Measurements from ENCODE around the gene POLG.
A peak's percentile ranks its signal among the peaks of the same experiment; 100 is the strongest.

The POLG gene

DNA sequence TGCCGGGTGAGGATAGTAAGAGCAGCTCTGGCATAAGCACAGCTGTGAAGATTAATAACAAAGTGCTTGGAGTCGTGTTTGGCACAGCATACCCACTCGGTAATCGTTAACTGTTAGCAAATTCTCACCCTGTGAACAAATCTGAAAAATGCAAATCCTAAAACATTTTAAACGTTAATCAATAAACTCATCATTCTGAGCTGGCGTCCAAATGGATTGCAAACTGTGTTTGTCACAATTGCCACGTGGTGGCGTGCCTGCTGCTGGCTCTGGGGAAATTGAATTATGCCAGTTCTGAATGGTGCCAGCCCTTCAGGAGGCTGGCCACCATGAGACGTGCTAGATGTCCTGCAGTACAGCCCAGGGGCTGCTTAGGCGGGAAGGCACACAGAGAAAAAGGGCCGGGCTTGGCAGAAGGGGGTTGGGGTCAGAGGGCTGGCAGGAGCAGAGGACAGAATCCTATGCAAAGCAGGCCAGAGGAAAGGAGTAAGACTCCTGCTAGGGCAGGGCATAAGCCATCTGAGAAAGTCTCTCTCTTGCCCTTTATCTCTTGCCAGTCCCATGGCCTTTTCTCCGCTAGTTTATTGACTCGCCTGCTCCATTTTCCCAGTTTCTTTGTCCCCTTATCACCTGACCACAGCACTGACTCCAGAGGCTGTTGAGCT is 22.1 kb upstream of the POLG start:
- peak; percentile 16 for DNase-seq

DNA sequence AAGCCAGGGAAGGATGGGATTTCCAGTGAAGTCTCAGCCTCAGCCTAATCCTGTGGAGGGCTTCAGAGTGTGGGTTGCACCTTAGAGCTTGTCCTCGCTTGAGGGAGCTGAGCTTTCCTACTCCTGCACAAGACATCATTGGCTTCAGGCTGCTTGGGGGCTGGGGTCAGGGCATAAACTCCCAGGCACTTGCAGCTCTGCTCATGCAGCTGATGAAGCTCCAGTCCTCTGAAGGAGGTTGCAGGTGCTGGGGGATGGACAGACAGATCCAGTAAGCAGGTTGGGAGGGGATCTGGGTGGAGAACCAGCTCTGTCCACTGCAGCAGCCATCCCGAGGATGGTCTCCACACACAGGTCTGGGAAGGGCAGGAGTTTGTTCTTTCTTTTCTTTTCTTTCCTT is 19.4 kb upstream of the POLG start:
- no peak for DNase-seq

DNA sequence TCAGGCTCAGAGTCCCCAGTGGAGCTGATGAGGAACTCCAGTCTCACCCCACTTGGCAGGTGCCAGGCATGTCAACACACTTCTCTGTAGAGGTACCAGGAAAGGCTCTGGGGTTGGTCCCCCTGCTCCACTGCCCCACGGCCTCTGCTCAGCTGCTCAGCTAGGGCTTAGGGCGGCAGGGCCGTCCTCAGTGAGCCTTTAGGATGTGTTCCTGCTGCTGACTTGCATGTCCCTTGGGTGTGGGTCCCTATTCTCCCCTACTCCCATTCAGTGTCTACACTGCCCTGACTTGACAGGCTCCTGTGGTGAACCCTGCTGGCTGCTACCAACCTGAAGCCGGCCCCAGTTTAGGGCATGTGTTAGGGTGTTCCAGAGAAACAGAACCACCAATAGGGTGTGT is 17.9 kb upstream of the POLG start:
- DNase-seq = no peak

DNA sequence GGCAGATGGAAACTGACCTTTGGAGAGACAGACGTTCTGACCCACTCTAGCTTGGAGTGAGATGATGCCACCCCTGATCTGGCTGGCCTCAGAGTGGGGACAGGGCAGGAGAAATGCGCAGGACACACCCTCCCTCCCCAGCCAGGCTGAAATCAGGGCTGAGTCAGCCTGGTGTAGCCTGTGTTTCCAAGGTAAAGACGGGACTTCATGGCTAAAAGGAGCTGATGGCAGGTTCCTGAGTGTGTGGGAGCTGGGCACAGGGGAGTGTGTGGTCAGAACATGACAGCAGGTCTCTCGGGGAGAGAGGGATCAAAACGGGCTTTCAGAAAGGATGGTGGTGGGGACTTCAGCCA is 14.6 kb upstream of the POLG start:
- DNase-seq = no peak

DNA sequence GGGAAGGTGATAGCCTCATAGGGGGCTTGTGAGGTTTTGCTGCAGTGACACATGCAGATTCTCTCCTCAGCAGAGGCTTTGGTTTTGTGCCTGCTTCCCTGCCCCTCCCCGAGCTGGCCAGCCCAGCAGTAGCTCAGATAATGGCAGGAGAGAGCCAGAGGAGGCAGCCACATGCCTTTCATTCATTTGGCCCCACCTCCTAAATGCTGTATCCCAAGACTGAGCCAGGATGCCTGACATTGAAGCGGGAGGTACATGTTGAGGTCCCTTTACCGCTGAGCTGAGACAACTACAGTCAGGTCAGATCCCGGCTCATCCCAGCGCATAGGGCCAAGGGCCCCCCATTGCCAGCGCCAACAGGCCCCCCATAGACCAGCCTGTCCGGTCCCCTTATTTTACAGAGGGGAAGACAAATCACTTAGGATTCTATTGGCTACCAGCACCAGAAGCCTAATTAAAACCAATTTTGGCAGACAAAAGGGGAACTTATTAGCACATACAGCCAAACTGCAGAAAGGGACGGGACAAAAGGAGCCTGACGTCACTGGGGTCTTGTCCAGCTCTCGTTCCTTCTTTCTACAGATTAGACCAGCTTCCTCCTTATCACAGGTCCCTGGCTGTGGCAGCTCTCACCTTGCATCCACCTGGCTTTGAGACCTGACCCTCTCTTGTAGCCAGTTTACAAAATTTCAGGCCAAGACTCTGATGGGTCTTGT is 12.1 kb upstream of the POLG start:
- no peak for DNase-seq

DNA sequence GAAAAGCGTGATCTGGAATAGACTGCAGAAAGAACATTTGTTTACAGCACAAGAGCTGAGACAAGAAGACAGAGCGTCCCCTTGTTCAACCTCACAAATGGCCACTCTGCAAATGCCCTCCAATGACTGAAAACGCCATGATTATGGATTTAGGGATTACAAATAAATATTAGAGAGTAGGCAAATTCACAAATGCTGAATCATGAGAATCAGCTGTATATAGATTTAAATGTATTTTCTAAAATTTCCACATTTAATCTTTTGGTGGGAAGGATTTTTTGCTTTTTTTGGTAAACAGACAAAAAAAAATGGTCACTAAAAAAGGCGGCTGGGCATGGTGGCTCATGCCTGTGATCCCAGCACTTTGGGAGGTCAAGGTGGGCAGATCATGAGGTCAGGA is 10.6 kb upstream of the POLG start:
- no peak for DNase-seq

DNA sequence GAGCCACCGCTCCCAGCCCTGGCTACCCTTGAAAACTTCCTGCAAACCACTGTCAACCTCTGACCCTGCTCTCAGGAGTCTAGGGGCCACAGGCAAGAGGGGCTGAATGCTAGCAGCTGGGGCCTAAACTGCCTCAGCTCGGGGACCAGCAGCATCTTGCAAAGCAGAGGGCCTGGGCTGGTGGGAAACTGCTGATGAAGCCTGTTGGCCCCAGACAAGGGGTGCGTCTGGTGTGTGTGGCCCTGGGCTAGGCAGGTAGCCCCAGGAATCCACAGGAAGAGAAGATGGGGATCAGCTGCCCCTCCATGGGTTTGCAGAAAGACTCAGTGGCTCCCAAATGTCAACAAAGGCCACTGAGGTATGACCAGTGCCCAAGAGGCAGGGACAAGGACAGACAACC is 8.2 kb upstream of the POLG start:
- no peak for DNase-seq

DNA sequence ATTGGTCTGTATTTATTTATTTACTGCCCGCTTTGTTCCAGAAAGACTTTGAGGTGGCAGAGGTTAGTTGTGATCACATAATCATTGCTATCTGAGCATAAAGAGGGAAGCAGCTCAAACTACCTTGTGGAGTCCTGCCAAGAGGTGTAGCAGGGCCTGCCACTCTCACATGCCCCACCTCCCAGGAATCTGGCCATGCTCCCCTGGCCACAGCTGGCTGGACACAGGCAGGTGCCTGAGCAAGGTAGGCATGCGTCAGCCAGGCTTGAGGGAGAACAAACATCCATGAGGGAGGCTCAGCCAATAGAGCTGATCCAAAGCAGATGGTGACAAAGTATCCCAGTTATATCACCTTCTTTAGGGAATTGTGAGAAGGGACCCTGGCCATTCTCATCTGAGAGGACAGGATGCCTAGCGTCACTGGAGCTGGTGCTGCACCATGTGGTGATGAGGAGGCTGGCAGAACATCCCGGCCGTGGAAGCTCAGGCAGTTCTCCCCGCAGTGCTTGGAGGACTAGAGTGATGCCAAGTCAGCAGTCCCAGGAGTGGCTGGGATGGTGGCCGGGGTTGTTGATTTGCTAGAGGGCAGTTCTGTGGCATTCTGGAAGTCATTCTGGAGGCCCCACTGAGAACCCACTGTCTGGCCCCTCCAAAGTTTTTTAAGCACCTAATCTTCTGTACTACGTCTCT is 6.8 kb upstream of the POLG start:
- no peak for DNase-seq

DNA sequence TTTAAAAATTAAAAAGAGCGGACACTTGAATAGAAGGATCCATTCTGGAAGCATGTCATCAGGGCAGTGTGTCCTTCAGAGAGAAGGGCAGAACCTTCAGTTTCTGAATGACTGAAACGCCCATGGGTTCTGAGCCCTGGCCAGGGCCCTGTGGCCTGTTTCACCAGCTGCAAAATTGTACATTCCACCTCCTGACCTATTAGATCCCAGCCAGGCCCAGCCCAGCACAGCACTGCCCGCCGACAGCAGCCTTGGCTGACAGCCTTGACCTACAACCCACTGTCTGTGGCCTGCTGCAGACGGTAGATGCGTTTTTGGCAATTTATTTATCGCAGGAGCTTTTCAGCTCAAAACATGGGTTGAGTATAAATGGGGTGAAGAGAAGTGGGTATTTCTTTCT is 5.9 kb upstream of the POLG start:
- no peak for DNase-seq

DNA sequence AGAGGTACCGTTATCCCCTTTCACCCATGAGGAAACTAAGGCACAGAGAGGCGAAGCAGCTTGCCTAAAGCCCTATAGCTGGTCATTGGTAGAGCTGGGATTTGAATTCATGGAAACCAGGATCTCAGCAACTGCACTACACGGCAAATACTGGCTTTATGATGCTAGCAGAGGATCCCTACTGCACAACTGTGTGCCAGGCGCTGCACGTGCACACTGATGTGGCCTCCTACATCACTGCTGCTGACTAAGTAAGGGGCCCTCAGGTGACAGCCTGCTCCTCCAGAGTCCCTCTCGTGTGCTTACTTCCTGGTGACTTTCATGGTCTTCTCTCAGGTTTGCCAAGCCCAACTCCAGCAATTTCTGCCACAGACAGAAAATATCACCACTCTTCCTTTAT is 3.4 kb upstream of the POLG start:
- DNase-seq = no peak

DNA sequence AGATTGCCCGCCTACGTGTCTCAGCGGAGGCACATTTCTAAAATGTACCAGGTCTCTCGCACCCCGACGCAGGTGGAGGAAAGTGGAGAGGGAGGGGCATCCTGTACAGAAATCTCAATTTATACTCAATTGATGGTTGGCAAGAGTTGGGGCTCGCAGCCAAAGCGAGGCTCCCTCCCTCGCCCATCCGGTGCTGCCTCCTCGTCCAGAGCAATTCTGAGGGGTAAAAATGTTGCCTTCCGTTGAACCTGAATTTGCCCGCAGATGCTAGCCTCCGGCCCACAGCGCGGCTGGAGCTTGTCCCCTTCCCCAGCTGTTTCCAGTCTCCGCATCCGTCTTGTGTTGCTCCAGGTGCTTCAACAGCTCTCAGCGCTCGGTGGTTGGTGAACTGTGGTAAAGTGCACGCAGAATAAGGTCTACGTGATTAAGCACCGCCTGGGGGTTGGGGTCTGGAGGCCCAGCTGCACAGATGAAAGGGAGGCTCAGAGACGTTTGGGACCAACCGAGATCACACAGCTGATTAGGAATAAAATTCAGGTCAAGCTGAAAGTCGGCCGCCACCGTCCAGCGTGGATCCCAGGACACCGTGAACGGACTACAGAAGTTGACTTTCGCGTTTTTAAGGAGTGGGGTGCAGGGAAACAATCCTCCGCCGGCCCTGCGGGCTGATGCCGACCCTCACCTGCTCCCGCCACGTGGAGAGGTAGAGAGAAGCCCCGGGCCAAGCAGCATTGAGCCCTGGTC is 846 bp upstream of the POLG start:
- DNase-seq = no peak

DNA sequence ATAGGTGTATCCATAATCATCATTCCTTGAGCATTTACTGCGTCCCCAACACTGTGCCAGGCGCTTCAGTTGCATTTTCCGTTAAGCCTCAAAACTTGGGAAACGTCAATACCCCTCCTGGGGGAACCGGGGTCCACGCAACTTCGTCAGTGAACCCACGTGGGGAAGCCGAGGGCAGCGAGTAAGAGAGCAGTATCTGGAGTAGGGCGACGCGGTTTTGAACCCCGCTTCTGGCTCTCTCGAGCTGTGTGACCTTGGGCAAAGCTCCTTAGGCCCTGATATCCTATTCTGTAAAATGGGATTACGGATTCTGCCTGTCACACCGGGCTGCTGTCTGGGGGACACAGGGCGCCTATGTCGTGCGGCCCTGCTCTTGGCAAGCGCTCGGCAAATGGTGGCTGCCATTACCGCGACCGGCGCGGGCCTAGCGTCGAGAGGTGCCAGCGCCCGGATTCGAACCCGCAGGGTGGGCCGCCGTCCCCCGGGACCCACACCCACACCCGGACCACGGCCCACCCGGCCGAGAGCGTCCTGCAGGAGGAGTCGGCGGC is 590 bp downstream of the POLG start:
- DNase-seq = no peak

DNA sequence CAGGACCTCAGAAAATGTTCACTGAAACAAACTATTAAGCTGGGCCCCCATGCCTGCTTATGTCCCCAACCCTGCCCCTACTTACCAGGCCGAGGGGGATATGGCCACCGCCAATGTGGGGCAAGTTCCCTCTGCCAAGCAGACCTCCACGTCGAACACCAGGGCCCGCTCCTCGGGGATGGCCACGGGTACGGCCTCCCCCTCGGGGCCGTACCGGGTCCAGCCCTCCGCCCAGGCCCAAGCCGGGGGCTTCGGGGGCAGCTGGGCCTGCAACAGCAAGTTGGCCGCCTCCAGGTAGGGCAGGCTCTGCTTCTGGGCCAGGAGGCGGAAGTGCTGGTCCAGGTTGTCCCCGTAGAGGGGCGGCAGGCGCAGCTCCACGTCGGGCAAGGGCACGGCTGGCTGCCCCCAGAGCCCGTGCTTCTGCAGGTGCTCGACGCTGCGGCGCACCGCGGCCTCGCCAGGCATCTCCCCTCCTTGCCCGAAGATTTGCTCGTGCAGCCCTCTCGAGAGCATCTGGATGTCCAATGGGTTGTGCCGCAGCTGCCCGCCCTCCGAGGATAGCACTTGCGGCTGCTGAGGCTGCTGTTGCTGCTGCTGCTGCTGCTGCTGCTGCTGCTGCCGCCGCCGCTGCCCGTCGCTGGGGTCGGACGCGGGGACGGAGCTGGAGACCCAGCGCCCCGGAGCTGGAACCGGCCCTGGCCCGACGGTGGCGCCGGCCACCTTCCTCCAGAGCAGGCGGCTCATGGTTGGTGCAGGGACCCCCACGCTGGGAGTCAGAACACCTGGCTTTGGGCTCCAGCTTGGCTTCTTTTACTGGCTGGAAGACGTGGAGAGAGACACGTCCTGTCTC is 1.4 kb downstream of the POLG start:
- DNase-seq = no peak

DNA sequence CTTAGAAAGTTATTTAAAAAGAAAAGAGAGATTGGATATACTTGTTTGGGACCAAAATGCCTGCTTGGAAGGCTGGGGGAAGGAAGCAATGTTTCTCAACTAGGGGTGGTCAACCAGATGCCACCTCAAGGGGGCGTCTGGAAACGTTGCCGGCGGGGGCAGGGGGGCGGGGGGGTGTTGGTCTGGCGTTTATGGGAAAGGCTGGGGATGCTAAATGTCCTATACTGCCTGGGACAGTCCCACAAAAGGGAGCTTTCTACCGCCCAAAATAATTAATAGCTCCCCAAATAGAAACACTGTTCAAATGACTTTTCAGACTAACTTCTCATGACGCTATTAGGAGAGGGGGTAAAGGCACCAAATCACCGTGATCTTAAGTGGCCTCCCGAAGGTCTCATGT is 2.2 kb downstream of the POLG start:
- no peak for DNase-seq

DNA sequence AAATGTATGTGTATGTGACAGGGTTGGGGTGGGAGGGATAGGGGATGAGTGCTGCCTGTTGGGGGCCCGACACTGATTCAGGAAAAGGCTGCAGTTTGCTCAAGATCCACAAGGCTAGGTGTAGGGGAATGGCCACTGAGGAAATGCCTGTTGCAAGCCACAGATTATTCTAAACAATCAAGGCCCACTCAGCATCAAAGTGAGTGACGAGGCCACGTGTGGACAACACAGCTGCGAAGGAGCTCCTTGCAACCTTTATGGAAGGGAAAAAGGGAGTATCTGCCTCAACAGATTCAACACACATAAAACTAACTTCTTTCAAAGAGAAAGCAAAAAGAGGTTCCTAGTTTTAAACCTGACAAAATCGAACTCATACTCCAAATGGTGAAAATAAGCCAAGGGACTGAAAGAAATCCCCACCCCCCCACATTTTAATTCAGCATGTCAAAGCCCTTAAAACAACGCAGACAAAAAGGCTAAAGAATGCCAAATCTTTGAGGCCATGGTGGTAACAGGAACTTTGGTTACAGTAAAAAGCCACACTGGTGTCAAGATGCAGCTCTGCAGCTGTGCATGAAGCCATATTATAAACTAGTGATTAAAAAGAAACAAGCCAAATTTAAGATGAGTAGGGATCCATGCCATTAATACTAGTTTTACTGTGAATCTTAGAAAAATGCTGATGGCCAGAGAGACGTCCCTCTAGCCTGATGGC is 3.6 kb downstream of the POLG start:
- no peak for DNase-seq

DNA sequence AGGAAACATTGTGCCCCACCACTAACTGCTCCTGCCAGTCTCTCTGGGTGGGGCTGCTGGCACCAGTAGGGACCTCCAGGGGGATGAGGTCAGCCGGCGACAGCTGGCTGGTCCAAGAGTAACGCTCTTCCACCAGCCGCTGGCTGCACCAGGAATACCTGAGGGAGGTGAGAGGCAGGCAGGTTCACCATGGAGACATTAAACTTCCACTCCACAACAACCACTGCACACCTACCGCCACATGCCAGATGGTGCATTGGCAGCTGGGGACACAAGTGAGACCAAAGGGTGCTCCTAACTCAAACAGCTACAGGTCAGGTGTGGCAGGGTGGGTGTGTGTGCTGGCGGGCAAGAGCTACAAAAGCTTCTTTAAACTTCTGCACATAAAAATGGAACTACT is 4.5 kb downstream of the POLG start:
- no peak for DNase-seq

DNA sequence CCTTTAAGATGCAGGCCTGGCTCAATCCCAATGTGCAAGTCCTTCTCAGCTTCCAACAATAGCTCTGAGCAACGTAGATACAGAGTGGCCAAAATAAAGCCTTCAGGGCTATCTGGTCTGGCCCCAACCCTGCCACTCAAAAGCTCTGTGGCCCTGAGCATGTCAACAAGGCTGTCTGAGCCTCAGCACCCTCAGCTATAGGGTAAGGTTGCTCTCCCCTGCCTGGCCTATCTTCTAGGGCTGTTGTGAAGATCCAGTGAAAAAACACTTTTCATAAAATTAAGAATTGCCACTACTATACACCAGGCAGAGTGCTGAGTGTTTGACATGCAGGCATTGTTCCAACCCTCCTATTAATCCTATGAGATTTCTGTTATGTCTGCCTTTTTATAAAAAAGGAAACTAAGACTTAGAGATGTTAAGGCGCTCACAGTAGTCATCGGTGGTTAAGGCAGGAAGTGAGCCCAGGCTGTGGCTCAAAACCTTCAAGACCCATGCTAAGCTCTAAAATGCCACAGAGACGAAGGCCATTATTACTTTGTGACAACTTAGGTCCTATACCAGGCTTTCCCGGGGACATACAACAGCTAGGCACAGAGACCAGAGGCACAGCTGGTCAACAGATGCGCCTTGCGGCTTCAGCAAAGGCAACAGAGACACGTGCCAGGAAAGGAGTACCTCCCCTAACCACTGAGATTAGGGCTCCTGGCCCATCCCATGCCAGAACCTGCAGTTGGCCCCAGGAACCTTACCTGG is 5.1 kb downstream of the POLG start:
- DNase-seq = no peak

DNA sequence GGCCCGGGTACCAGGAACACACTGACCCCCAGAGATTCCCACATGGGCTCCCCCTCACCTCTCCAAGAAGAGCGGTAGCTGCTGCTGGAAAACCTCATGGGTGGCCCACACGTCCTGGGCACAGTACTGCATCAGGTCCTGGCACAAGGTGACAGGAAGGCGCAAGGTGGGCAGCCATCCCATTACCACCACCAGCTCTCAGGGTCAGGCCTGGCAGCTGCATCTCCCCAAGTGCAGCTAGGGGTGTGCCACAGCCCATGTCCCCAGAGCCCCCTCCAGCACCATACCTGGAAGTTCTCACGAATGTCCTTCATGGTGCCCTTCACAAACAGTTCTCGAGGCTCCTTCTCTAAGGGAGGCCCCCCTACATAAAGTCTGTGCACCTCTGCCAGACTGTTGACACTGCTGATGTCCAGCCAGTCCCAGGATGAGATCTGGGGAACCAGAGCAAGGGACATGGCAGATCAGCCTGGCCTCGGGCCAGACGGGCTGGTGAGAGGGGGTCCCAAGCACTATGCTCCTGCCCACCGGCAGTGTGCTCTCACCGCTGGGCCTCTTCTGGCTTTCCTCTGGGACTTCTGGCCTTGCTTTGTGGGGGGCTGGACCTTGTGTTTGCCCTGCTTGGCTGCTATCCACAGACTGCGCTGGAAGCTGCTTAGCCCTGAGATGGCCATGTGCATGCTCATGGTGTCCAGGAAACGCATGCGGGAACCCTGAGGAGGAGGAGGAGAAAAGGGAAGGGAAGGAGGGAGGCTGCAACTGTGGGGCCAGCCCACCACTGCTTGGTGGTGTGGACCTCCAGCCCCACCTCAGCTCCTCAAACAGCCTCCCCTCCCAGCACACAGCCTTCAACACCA is 6.0 kb downstream of the POLG start:
- DNase-seq = no peak

DNA sequence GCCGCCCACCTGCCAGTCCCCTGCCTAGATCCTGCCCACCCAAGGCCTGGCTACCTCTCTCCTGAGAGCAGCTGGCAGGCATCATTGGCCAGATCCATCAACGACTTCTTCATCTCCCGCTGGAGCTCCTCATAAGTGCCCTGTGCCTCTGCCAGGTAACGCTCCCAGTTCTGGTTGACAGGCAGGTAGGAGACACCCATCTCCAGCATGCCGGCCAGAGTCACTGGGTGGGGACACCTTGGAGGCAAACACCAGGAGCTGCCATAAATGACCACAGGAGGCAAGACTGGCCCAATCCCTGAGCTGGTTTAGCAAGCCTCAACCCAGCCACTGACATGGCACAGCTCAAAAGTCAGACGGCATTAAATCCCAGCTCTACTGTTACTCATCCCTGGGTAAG is 7.5 kb downstream of the POLG start:
- DNase-seq = no peak

DNA sequence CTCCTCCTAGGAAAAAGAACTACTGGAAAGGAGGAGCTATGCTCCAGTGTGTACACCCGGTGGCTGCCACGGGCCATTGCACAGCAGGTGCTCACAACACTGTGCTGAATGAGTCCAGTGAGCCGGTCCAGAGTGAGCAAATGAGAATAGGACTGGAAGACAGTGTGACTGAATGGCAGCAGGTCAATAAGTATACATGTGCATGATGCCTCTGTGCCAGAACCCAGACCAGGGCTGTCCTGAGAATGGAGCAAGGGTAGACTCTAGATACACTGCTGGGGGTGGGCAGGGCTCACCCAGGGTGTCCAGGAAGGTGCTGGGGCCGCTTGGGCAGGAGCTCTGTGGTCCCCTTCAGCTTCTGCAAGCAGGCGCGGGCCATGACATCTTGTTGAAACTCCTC is 8.3 kb downstream of the POLG start:
- no peak for DNase-seq

Data from NCI-H1417 treated with DMSO at 0.1 percent for 48 hours (cell line).